NCI-H526 treated with DMSO at 0.1 percent for 48 hours (cell line): Measurements from ENCODE around the gene ALDH3A1.

Experiments used
- DNase-seq: peaks from one replicate; lab custom pipeline; 2025; lab: John Stamatoyannopoulos, UW

Gene ALDH3A1

DNA sequence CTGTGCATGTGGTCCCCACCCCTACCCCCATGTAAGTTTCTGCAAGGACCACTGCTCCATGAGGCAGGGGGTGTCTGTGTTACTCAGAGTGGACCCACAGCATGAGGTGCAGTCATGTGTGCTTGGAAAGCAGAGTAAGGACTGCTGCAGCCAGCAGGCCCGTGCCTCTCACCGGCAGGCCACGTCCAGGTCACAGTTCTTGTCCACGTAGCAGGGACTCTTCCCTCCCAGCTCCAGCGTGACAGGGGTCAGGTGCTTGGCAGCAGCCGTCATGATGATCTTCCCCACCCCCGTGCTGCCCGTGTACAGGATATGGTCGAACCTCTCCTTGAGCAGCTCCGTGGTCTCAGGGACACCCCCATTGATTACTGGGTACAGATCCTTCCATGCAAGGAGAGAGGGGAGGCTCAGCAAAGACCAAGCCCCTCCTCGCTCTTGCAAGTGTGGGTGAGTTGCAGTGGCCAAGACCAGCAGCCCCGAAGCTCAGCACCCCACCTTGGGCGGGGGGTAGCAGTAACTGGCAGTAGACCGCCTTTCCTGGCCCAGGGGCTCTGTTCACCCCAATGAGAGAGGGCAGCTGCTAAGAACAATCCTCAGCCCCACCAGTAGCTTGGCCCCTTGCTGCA, 6.2 kb downstream of the ALDH3A1 start:
- no peak for DNase-seq

DNA sequence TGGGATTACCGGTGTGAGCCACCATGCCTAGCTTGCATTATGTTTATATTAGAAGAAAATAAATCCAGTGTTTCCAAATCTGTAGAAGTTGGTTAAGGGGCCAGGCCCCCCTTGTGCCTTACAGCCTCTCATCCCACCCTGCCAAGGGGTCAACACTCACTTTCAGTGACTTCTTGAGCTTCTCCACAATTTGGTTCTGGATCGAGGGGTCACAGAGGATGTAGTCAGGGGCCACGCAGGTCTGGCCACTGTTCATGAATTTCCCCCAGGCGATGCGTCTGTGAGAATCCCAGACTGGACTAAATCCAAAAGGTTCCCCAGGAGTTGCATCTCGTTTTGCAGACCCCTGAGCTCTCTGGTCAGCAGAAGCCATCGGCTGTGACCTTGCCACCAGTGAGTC, 7.2 kb downstream of the ALDH3A1 start:
- DNase-seq: no peak

DNA sequence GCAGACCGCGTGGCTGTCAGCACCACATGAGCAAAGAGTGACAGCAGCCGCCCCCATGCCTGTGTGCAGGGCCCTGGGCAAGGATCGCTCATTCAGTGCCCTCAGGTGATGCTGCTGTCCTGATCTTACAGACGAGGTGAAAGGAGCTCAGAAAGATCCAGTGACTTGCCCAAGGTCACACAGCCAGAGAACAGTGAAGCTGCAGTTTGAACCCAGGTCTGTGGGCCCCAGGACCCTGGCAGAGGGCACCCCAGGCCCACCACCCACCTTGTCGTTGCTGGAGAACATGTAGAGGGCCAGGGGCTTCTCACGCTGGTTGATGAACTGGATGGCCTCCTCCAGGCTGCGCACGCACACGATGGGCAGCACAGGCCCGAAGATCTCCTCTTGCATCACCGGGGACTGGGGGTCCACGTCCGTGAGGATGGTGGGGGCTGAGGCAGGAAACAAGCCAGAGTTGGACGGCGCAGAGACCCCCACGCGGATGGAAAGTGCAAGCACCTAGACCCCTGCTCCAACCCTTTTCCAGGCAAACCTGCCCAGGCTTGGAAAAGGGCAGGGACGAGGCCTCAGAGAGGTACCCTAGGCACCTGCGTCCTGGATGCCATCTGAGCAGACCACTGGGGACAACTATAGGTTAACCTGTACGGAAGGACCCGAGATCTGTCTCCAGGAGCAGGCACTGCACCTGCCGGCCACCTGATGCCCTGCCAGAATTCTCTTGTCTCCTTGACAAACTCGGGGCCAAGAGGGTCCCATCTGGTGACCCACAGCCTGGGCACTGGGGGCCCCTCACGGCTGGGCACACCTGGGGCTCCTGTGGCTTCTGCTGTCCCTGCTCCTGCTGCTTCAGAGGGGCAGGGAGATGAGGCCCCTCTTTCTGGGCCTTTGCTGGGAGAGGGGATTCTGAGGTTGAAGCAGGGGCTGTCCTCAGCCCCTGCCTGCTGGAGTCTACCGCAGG, 8.6 kb downstream of the ALDH3A1 start:
- DNase-seq: no peak

DNA sequence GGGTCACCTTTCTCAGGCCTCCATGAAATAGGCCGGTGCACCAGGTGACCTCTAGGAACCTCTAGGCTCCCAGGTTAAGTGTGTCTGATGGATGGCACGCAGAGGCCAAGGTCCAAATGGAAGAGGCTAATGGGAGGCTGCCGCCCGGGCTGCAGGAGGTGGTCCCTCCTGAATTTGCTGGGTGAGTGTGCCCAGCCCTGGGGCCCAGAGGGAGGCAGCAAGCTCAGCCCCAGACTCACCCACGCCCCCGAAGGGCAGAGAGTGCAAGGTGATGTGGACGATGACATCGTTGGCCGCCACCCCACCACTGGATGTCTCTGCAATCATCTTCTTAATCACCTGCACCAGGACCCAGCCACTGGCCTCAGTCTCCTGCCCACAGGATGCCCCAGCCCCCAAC, 9.3 kb downstream of the ALDH3A1 start:
- no peak for DNase-seq

- DNase-seq: no peak
Measured at GRCh38 chr17:19738073-19738449, 10.0 kb downstream of the ALDH3A1 start.

GRCh38 chr17:19737305-19738072, 10.6 kb downstream of the ALDH3A1 start:
- DNase-seq: no peak

DNA sequence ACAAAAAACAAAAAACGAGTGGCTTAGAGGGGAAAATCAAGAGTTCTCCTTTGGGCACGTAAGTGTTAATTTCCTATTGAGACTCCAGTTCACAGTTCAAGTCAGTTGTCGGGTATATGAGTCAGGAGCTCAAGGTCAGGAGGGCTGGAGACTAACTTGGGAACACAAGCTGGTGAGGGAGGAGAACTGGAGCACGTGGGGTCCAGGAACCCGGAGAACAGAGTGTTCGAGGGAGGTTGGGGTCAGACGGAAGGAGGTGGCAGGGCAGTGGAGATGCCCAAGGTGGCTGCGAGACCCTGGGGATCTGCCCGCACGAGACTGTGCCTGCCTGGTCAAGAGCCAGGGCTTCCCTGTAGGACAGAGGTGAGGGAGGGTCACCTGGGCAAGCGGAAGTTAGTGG, 12.0 kb downstream of the ALDH3A1 start:
- DNase-seq: no peak

GRCh38 chr17:19733953-19734526, 14.1 kb downstream of the ALDH3A1 start:
- DNase-seq: no peak

- no peak for DNase-seq
Measured at GRCh38 chr17:19731626-19732025, 16.5 kb downstream of the ALDH3A1 start.

GRCh38 chr17:19730843-19731242, 17.3 kb downstream of the ALDH3A1 start:
- DNase-seq: no peak

DNA sequence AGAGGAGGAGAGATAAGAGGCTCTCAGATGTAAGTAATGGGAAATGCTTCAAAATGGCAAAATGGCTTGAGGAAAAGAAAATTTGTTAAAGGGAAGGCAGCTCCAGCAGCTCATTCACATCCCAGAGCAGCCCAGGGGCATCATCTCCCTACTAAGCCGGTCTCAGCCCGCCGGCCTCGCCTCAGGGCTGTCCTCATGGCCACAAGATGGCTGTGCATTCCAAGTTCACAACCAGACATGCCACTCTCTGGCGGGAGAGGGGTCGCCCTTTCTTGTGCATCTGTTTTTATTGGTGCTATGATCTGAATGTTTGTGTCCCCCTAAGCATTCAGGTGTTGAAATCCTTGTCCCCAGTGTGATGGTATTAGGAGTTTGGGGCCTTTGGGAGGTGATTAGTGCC, 18.2 kb downstream of the ALDH3A1 start:
- DNase-seq: no peak

DNA sequence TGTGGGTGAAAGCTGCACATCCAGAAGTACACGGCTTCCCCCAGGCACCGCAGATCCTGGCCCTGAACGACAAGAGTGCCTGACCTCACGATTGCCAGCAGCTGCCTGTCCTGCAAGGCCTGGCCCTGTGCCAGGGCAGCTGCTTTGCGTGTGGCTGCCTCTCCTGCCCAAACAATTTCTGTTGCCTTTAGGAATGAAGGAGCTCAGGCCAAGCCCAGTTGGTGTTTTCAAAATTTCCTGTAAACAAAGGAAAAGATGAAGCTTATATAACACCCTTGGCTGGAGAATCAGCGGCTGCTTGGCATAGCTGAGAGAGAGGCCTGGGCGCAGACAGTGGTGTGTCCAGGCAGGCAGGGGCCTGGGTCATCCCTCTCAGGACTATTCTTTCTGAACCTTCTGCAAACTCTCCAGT, 20.0 kb downstream of the ALDH3A1 start:
- no peak for DNase-seq

GRCh38 chr17:19727501-19728078, 20.5 kb downstream of the ALDH3A1 start:
- no peak for DNase-seq

- DNase-seq: no peak
Measured at GRCh38 chr17:19726631-19727376, 21.3 kb downstream of the ALDH3A1 start.

DNA sequence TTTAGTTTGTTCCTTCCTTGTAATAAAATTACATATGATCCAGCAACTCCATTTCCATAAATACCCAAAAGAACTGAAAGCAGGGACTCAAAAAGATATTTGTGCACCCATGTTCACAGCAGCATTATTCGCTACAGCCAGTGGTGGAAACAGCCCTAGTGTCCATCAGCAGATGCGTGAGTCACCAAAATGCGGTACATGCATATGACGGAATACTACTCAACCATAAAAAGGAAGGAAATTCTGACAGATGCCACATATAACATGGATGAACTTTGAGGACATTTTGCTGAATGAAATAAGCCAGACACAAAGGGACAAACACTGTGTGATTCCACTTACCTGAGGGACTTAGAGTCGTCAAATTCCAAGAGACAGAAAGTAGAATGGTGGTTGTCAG, 22.6 kb downstream of the ALDH3A1 start:
- DNase-seq: no peak

DNA sequence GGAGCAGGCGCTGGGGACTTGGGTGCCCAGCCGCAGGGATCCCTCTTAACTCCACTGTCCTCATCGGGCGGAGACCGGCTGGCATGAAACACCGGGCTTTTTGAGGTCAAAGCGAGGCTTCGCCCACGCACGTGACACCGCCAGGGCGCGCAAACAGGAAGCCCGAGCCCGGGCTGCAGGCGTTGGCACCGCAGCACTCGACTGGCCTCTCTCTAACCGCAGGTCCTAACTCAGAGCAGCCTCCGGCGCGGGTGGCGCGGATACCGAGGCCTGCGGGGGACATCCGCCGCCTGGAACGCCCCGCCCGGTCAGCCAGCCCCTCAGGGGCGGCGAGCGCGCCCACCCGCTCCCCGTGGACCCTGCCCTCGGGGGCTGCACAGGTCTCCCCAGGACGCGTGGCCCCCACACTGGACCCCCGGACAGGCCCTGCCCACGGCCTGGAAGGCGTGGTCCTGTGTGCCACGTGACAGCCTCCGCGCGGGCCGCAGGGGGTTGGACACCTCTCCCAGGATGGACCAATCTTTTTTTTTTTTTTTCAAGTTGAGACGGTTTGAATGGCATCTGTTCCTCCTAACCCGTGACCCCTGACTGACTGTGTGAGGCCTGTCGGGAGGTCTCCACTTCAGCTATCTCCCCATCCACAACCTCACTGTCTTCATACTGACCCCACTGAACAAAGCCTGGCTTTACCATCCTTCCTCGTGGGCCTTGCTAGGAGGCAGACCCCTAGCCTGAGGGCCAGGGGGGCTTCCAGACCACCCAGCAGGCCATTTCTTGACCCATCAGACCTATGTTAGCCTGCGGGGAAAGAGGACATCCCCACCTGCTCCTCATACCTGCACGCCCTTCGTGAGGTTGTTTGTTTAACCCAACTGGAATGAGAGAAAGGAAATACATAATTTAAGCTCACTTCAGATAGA, 23.3 kb downstream of the ALDH3A1 start:
- no peak for DNase-seq

- DNase-seq: no peak
Measured at GRCh38 chr17:19723964-19724363, 24.1 kb downstream of the ALDH3A1 start.

DNA sequence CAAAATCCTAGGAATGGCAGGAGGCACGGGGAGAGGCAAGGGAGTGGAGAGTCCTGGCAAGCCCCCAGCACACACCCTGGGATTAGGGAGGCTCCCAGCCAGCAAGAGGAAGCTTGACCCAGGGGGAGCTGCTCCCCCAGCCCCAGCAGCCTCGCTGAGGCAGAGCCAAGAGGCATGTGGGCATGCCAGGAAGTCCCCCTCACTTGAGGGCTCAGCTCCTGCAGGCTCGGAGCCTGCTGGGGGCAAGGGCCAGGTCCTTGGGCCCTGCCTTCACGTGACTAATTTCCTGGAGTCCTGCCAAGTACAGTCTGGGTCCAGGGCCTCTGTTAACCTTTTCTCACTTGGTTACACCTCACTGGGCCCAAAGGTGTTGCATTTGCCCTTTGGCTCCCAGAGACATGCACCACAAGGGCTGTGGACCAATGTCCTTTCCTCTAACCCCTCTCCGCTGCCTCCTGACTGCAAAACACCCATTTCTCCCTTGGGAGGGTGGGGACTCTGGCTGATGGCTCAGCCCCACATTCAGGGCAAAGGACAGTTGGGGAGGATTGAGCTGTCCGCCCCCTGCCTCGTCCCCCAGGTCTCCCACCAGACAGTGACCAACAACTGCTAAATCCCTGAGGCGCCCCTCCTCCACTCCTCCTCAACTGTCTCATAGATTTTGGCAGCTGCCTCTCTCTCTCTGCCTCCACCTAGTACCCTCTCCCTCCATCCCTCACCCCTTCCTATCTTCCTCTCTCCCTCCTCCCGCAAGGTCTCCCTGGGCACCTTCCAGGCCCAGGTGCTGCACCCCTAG, 27.3 kb downstream of the ALDH3A1 start:
- DNase-seq: no peak

- DNase-seq: no peak
Measured at GRCh38 chr17:19720210-19720475, 28.0 kb downstream of the ALDH3A1 start.
